GM23338 (cell line): ENCODE results near the gene KAT8.

Experiments used
- CTCF ChIP-seq, 2 experiments: fragments of 200-600 bp in 1 of 2; sonication (generic) in 1 of 2; conservative IDR thresholded peaks; 2 replicates each; pipeline versions ENCODE4 v1.5.1 to v1.6.1; 2016 to 2017; ENCODE audit warnings: antibody characterized with exemption in 2 of 2, low read depth in 2 of 2, mild to moderate bottlenecking in 2 of 2, moderate library complexity in 1 of 2
- REST ChIP-seq: IDR thresholded peaks from one replicate; pipeline ENCODE4 v1.6.1; 2018; ENCODE audit warnings: antibody characterized with exemption; ENCODE audit not compliant: unreplicated experiment

DNA sequence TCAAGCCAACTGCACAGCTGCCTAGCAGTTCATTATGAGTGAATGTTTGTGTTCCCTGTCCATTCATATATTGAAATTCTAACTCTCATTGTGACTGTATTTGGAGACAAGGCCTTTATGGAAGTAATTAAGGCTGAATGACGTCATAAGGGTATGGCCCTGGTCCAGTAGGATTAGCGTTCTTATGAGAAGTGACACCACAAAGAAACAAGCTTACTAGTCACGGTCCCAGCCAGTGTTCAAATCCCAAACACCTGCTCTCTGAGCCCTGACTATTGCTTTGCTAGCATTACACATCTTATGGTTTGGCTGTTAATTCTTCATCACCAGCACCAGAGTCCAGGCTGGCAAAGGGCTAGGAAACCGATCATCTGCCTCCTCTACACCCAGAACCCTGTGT, 45.6 kb upstream of the KAT8 start:
- TF ChIP-seq CTCF (conservative IDR thresholded peaks at IDR 0.05; ENCODE audit: low read depth in 2 of 2), result no peak
- no peak for TF ChIP-seq REST
